RPMI8226 (cell line): ENCODE measurements around the gene RAB4A.

ENCODE experiments used
- DNase-seq: peaks from one replicate; pipeline ENCODE4 v3.0.0-alpha.2; 2015

Gene RAB4A

DNA sequence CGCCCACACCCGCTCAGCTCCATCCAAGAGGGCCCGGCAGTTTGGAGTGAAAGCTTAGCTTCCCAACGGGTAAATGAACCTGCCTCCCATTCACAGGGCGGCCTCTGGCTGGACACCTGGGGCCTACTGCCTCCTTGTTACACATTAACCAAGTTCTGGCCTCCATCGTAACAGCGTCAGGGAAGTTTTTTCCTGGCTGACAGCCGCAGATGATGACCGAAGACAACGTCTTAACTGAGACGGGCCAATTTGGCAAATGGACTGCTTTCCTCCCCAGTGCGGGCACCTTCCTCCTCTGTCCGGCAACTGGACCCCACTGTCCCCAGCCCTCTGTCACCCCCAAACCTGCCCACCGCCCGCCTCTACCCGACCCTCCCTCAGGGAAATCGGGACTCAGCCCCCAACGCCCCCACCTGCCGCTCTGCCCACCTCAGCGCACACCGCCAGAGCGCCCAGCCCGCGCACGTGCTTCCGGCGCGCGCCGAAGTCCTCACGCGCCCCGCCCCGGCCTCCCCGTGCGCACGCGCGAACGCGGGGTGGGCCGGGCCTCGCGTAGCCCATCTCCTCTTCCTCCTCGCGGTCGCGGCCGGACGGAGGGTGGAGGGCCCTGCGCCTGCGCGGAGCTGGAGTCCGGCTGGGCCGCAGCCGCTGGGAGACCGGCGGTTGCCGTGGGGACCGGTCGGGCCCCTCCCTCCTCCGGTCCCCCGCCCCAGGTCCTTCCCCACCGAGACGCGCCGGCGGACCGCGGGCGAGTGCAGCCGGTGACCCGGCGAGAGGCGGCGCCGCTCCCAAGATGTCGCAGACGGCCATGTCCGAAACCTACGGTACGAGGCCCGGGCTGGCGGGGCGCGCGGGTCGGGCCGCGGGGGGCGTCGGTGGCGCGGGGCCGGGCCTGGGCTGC lies at the start of gene RAB4A:
Gene RAB4A, plus strand, starts transcription at position 565 of the 901 bp plus-strand sequence. Its CDS starts 229 bp downstream, at position 794.
- peak; percentile 92 for DNase-seq

DNA sequence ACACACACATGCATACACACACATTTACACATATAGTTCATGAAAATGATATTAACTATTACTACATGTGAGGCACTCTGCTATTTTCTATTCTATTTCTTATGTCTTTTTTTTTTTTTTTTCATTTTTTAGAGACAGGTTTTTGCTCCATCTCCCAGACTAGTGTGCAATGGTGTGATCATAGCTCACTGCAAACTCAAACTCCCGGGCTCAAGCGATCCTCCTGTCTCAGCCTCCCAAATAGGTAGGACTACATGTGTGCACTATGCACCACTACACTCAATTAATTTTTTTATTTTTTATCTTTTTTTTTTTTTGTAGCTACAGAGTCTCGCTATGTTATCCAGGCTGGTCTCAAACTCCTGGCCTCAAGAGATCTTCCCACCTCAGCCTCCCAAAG lies 48.8 kb upstream of the RAB4A start:
- no peak for DNase-seq

- DNase-seq = peak; percentile 89
These were observed 47.4 kb upstream of the RAB4A start for GRCh38 chr1:229223498-229223897.

- DNase-seq = no peak
These were observed 46.6 kb upstream of the RAB4A start for GRCh38 chr1:229224308-229224707.

- no peak for DNase-seq
These were observed 45.6 kb upstream of the RAB4A start for GRCh38 chr1:229225331-229225782.

- DNase-seq = peak; percentile 51
These were observed 44.1 kb upstream of the RAB4A start for GRCh38 chr1:229226796-229227195.

GRCh38 chr1:229227298-229227919 lies 43.5 kb upstream of the RAB4A start:
- peak; percentile 83 for DNase-seq

GRCh38 chr1:229228522-229228921 lies 42.4 kb upstream of the RAB4A start:
- DNase-seq = no peak

DNA sequence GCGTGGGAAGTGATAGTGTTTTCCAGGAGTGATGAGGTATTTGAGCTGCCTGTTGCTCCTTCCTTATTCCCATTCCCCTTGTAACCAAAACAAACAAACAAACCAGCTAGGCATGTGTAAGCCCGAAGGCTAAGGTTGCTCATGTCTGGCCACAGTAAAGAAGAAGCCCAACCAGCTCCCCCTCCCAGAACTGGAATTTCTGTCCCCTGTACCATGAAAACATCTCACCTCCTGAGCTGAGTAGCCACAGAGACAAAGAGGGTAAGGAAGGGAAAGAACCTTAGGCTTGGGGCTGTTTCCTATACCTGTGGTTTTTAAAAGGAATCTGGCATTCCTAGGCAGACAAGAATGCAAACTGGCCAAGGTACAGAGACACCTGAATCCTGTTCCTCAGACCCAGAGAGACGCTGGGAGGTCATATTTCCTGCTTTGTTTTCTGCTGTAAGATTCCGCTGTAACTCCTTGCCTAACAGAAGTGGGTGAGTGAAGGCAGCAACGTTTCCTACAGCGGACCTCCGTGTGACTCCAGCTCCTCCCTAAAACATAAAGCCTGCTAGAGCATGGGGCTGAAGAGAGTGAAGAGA lies 41.7 kb upstream of the RAB4A start:
- no peak for DNase-seq

- DNase-seq = peak; percentile 93
These were observed 41.2 kb upstream of the RAB4A start for GRCh38 chr1:229229721-229230139.

DNA sequence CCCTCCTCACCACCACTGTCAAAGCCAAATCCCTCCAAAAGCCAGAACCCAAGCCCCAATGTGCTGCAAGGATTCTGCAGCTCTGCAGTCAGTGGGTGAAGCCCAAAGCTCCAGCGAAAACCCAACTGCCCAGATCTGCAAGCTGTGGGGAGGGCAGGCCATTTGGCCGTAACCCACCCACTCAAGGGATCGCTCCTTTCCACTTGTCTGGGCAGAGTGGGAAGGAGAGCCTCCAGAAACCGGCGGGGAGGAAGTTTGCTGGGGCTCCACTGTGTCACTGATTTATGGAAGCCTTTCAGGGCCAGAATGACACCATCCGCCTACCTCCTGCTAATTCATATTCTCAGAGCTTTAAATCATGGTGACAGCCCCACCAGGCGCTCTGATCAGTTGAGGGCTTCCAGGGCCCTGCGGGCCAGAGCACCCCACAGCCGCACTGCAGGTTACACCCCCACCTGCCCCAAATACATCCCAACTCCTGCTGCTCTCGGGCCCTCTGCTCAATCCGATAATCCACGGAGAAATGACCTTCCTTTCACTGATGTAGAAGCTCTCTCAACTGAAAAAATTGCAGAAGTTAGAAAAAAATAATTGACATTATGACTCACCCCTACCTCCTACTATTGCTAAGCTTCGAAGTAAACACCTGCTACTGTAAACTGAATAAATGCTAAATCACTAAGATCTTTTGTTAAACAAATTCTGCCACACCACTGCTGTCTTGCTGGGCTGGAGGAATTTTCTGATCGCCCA lies 40.6 kb upstream of the RAB4A start:
- DNase-seq = peak; percentile 35

DNA sequence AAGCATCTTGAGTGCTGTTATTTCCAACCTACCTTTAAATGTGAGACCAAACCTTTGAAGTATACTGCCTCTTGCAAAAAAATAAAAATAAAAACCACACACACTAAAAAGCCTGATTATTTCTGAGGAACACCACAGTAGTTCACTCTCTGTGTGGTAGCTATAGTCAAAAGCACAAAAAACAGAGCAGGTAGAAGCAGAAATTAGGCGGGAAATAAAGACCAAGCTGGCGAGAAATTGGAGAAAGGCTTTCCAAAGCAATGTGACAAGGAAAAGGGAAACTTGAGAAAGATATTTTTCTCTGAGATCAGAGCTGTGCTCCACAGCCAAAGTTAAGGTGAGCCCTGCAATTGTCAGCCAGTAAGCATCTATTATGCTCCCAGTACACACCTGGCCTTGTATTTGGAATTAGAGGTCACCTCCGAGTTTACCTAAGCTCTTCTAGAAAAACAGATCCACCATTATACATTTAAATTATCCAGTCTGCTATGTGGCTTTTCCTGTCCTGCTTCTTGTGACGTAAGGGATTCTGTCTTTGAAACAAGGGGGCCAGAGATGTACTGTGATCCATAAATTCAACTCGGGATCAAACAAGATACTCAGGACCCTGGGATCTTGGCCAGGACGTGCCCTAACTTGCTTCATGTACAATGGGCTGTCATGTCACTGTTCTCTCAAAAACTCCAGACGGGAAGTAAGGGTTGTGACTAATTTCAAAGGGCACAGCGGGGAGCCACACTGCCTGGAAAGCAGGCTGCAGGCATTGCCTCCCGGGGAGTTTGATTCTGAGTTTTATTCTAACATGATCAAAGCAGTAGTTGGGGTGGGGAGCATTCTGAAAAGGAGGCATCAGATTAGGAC lies 39.8 kb upstream of the RAB4A start:
- DNase-seq = no peak

- no peak for DNase-seq
These were observed 39.2 kb upstream of the RAB4A start for GRCh38 chr1:229231754-229232119.

GRCh38 chr1:229234870-229235472 lies 35.9 kb upstream of the RAB4A start:
- DNase-seq = no peak

GRCh38 chr1:229237320-229237719 lies 33.6 kb upstream of the RAB4A start:
- no peak for DNase-seq

DNA sequence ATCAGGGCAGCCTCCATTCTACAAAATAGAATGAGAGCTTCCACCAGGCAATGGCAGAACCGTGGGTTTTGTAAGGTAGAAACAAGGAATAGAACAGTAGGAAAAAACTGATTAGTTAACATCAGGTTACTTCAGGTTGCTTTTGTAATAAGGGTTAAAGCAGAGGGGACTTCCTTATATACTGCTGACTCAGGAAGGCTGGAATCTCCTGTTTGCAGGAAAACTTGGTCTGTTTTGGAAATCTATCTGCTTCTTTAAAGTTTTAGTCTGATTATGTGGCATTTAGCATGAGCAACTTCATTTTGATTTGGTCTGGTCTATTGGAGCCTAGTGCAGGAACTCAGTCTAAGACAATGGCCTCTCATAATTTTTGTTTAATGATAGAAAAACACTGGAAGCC lies 32.7 kb upstream of the RAB4A start:
- DNase-seq = no peak

GRCh38 chr1:229238674-229239415 lies 32.1 kb upstream of the RAB4A start:
- no peak for DNase-seq

DNA sequence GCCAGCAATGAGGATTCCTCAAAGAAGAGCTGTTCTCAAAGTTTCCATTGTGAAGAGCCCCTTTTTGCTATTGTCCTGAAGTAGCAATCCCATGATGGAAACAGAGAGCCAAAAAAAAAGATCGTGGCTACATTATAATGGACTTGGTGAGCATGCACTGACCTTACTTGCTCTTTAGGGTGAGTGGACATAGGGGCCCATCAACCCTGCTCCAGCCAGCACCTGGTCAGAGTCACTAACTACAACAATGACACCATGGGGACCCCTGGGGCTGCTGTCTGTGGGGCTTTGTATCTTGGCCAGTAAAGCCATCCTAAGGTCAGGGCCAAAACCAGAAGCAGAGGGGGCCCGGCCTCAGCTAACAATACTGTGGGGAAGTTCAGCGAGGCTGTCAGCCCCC lies 30.4 kb upstream of the RAB4A start:
- DNase-seq = no peak

GRCh38 chr1:229241390-229241789 lies 29.5 kb upstream of the RAB4A start:
- DNase-seq = no peak

DNA sequence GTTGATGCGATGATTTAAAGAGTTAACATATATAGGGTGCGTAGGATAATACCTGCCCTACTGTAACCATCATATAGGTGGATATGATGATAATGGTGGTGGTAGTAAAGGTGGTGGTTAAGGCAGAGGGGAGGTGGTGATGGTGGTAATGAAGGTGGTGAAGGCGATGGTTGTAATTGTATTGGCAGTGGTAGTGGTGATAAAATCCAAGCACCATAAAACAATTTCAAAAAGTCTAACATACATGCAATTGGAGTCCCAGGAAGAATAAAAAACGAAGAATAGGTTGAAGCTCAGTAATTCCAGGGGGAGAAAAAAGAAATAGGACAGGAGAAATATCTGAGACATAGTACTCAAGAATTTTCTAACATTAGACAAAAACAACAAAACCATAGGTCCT lies 27.3 kb upstream of the RAB4A start:
- DNase-seq = no peak

DNA sequence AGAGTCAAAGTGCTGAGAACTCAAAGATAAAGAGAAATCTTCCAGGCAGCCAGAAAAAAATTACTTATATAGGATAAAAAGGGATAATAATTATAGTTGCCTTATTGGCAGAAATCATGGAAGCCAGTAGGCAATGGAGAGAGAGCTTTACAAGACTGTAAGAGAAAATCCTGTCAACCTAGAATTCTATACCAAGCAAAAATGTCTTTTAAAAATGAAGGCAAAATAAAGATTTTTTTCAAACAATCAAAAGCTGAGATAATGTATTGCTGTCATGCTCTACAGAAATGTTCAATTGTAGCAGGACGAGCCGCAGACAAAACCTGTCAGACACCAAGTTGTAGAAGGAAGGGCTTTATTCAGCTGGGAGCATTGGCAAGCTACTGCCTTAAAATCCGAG lies 26.8 kb upstream of the RAB4A start:
- DNase-seq = no peak
